HuH-7 (cell line): ENCODE data around the gene NSA2.
"Not testable (repeated sequence)": the region's sequence is repeated elsewhere in the genome, so short reads cannot be mapped to it uniquely, and the experiment has no call there.

Experiments used
- DNase-seq: peaks from one replicate; pipeline ENCODE4 v3.0.0; 2011; ENCODE audit warnings: low spot score

The NSA2 gene

DNA sequence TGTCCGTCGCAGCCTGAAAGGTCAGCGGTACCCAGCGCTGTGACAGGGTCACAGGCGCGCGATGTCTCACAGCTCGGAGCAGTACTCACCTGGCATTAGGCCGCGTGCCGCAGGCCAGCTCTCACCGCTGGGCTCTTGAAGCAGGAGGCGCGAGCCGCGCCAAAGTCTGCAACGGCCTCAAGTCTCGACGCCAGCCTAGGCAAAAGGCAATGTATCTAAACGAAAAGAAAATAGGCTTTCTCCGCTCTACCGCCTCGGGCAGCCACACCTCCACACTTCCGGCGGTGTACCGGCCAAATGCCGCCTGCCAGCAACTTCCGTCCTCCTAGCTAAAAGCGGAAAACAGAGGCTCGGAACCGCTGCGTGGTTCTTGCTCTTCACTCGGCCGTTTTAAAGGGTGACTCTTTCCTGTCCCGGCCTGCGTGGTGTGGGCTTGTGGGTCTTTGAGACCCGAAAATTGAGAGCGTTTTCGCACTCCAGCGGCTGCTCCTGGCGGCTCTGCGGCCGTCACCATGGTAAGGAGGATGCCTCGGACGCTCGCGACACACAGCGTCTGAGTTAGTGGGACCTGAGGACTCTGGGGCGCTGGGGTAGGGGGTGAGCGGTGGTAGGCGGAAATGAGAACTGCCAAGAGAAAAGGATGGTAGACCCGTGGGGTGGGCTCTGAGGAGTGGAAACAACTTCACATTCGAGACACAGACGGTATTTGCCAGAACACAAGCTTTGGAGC, at the start of gene NSA2, which contains the start of gene GFM2:
NSA2 (plus strand) TSS at position 401 of the 730 bp plus-strand sequence; CDS start at position 513, 112 bp downstream.
GFM2 (minus strand) TSS at position 269 of the 730 bp plus-strand sequence. CDS start 3,375 bp downstream, outside the sequence.
- DNase-seq: peak; percentile 32

DNA sequence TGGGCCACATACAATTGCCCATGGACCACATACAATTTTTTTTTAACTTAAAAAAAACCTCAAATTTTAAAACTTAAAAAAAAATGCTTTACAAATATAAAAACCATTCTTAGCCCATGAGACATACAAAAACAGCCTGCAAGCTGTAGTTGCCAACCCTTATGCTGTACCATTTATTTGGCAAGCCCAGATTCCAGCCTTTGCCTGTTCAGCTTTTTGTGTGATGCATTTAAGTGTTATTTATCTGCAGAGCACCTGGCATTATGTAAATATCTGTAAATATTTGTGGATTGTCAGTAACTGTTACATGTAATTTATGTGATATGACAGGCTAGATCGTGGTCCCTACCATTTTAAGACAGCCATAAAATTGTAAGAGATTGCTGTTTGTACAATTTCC, 49.5 kb upstream of the NSA2 start:
- no peak for DNase-seq

DNA sequence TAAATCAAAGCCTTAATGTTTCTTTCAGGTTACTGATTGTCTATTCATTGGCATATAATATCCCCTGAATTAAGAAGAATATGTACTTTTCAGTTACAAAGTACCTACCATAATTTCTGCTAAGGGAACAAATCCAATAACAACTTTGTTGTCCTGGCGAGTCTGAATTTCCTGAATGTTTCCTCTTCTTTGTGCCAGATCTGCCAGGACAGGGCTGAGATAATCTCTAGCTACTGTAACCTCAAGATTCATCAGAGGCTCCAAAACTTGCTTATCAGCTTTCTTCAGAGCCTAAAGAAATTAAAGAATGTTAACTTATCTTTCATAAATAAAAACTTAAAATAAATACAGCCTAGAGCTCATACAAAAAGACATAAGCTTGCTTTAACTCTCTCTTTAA, 44.8 kb upstream of the NSA2 start:
- DNase-seq: no peak

DNA sequence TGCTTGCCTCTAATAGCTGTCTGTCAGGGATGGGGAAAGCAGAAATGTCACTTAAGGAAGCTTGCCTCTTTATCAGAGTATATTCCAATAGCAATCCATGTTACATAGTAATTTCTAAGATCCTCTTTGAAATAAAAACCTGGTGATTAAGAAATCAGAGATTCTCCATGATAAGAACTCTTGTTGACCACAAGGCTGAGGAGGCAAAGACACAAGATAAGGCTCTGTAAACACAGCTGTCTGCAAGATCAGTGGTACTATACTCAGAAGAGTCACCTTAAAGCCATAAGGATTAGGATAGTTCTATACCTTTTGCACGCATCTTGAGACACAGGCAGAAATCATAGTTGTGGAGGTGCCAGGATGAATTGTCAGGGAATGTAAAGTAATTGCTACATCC, 41.7 kb upstream of the NSA2 start:
- DNase-seq: no peak

DNA sequence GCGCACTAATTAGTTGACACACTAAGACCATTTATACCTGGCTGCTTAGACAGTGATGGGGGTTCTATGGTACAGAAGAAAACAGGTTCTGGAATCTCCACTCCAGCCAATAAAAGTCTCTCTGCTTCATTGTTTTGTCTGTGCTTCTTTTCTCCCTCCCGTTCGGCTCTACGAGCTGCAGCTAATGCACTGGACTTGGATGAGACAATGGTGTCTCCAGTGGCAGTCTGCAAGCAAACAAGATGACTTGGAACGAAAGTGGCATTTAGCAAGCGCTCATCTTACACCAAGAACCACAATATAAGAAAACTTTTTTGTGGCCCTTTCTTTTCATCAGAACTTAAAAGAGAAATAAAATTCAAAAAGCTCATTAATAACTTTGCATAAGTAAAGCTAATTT, 30.3 kb upstream of the NSA2 start:
- no peak for DNase-seq

DNA sequence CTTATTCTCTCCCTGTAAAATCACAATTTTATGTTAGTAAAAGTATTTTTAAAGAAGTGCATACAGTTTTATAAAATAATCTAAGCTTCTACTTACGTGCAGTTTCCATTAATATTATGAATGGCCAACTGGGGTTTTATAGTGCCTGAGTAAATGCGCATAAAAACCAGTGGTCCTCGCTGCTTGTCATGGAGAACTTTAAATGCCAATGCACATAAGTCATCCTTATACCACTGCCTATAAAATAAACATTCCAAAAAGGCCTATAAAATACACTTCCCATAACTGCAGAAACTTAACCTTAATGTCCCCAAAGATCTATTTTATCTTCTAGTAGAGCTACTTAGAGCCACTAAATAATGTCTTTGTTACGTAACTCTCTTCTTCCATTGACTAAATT, 28.6 kb upstream of the NSA2 start:
- no peak for DNase-seq

DNA sequence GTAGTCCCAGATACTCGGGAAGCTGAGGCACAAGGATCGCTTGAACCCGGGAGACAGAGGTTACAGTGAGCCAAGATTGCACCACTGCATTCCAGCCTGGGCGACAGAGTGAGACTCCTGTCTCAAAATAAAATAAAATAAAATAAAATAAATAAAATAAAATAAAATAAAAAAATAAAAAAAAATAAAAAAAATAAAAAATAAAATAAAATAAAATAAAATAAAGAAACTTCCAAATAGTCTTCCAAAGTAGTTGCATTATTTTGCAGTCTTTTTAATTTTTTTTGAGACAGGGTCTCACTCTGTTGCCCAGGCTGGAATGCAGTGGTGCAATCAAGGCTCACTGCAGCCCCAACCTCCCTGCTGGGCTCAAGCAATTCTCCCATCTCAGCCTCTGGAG, 18.3 kb upstream of the NSA2 start:
- DNase-seq: not testable (repeated sequence)

DNA sequence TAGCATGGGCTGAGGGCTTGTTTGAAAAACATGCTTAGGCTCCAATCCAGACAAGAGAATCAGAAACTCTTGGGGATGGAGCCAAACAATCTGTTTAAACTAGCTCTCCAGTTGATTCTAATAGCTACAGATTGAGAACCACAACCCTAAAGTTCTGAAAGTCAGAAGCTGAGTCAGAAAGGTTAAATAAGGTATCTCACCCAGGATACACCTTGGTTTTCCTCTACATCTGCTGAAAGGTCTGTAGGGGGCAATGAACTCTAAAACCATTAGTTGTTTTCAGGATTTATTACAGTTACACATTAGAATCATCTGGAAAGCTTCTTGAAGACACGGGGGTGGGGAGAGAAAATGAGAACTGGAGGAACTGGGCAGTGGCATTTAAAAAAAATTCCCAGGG, 5.8 kb upstream of the NSA2 start:
- no peak for DNase-seq

DNA sequence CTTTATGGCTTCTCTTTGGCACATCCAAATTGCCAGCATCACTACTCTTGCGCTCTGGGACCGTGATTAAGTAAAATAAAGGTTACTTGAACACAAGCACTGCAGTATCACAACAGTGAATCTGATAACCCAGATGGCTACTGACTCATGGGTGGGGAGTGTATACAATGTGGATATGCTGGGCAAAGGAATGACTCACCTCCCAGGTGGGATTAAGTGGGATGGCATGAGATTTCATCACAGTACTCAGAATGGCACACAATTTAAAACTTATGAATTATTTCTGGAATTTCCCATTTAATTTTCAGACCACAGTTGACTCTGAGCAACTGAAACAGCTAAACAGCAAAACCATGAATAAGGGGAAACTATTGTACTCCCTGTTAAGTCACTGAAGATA, 4.5 kb upstream of the NSA2 start:
- no peak for DNase-seq

DNA sequence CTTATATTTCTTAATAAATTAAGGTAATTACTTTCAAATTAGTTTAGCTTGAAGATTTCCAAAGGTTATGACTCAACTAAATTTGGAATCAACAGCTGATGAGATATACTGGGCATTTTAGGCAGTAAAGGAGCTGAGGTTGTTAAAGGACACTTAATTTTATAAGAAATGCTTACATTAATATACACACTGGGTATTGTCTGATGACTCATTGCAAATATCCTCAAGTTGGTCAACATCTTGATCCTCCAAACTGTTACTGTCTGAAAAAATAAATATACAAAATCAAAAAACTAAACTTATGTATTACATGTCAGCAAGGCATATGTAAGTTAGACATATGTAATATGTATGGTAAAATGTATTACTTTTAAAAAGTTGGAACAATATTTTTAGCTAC, 3.5 kb upstream of the NSA2 start:
- DNase-seq: no peak

DNA sequence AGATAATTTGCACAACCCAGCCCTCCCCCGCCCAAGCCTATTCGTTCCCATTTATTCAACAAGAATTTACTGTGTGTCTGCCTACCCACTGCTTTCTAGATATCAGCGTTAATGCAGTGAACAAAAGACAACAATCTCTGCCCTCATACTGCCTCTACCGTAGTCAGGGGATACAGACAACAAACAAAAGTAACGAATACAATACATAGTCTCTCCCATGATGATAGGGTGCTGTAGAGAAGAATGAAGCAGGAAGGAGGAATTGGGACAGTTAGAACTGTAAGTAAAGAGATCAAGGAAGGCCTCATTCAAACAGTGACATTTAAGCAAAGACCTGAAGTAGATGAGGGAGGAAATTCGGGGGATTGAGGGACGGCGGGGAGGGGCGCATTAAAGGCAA, 1.8 kb upstream of the NSA2 start:
- DNase-seq: no peak

DNA sequence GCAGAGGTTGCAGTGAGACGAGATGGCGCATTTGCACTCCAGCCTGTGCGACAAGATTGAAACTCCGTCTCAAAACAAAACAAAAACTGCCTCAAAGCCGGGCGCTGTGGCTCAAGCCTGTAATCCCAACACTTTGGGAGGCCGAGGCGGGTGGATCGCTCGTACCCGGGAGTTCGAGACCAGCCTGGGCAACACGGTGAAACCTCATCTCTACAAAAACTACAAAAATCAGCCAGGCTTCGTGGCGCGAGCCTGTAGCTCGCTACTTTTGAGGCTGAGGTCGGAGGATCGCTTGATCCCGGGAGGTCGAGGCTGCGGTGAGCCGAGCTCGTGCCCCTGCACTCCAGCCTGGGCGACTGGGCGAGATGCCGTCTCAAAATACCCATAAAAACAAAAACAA, 1.1 kb upstream of the NSA2 start:
- DNase-seq: no peak

DNA sequence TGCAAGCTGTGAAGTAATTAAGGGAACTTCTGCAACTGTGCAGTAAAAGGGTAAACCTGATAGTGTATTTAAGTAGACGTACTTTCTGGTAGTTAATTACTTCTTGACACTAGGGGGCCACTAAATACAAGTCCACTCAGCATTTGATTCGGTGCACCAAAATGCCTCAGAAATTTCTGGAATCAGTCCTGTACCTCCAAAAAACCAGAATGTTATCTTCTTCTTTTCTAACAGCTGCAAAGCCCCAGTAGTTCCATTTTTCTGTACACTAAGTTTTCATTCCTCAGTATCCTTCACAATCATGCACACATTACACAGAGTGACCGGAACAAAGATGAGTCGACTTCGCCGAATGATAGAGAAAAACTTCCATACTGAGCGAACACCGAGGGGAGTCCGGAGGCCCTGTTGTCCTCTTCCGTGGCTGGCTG, 616 bp upstream of the NSA2 start:
- peak; percentile 5 for DNase-seq

DNA sequence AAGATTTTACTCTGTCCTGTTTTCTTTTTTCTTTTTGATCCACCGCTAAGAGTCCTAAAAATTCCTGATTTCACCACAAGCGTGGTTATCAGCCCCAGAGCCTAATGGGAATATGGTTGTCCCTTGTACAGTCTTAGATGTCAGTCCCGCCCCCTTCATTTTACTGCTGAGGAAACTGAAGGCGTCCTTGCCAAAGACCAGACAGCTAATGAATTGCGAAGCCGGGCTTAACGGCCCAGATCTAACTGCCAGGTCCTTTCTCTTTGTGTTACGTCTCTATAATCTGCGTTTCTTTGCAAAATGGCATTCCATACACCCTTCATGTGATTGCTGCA, 497 bp downstream of the NSA2 start:
- DNase-seq: peak; percentile 6

DNA sequence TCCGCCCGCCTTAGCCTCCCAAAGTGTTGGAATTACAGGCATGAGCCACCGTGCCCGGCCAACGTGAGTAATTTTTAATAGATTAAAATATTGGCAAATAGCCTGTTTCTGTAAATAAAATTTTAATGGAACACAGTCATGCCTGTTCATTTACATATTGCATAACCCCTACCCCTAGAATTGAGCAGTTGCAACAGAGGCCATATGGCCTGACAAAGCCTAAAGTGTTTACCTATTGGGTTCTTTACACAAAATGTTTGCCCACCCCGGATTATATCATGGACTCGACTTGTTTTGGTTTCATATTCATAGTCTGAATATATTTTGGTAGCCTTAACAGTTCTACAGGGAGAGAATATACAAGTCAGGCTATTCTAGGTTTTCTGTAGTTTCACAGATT, 5.3 kb downstream of the NSA2 start:
- DNase-seq: peak; percentile 20

DNA sequence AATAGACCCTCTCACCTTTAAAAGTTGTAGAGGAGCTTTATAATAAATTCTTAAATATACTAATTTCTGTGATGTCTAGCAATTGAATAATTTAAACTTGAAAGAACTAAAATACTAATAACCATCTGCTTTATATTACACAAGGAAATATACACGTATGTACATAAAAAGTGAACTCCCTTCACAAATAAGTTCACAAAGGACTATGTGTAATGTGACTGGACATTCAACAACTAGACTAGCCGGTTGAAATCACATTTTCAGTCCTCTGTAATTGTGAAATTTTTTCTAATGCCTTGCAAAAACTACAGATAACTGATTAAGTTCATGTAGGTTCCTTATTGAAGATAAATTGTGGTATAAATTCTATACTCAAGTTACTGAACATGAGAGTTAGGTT, 11.6 kb downstream of the NSA2 start:
- DNase-seq: no peak

DNA sequence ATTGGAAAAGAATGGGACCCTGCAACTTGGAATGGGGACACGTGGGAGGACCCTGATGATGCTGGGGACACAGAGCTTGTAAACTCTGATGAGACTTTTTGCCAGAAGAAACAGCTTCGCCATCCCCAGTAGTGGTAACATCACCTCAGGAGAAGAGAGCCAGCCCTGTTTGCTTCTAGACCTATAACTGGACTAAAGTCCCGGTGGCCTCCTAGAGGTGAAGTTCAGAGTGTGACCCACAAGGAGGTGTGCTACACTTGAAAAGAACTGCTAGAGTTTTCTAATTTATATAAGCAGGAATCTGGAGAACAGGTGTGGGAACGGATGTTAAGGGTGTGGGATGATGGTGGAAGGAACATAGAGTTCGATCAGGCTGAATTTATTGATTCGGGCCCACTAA, 19.8 kb downstream of the NSA2 start:
- DNase-seq: no peak

DNA sequence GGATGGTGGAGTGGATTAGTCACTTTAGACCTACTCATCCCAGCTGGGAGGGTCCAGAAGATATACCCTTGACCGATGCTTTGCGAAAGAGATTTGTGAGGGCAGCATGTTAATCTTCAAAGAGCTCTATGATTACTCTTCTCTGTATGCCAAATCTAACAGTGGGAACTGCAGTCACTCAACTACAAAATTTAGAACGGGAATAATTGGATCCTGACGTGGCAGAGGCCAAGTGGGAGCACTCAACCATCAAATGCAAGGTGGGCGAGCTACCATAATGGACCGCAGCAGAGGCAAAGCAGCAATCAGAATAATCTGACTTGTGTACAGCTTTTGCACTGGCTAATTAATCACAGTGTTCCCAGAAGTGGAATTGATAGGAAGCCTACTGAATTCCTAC, 20.4 kb downstream of the NSA2 start:
- DNase-seq: no peak

DNA sequence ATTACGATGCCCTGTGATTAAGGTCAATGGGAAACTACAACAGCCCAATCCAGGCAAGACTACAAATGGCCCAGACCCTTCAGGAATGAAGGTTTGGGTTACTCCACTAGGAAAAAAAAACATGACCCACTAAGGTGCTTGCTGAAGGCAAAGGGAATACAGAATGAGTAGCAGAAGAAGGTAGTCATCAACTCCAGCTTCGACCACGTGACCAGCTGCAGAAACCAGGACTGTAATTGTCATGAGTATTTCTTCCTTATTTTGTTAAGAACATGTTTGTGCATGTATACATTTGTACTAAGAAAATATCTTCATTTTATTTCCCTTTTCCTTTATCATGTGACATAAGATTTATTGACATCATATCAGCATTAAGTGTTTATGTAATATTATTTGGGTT, 24.6 kb downstream of the NSA2 start:
- not testable (repeated sequence) for DNase-seq

DNA sequence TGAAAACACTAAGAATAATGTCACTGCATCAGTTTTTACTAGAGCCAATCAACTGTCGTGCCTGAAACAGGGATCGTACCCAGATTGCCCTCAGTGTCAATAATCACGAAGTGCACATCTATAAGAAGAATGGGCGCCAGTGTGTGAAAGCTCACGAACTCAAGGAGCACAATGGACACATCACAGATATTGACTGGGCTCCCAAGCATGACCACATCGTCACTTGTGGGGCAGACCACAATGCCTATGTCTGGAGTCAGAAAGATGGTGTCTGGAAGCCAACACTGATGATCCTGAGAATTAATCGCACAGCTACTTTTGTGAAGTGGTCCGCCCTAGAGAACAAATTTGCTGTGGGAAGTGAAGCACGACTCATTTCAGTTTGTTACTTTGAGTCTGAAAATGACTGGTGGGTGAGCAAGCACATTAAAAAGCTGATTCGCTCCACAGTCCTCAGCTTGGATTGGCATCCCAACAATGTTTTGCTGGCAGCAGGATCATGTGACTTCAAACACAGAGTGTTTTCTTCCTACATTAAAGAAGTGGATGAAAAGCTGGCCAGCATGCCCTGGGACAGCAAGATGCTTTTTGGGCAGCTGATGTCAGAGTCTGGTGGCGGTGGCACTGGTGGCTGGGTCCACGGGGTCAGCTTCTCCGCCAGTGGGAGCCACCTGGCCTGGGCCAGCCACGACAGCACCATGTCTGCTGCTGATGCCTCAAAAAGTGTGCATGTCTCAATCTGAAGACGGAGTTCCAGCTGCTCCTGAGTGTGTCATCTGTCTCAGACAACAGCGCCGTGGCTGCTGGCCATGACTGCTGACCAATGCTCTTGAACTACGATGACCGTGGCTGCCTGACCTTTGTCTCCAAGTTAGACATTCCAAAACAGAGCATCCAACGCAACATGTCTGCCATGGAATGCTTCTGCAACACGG, 32.2 kb downstream of the NSA2 start:
- no peak for DNase-seq

DNA sequence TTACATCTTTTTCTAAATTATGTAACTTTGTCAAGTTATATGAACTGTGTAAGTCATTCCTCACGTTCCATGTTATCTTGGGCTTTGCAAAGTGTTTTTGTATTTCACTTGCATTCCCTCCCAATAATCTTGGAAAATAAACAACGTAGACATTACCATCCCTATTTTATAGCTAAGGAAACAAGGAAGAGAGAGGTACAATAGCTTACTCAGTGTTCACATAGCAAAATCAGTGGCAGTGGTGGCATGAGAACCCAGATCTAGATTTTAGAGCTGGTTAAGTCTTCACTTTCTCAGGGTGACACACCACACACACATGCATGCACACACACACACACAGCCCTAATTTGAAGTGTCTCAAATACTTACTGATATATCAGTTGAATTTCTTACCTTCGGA, 34.1 kb downstream of the NSA2 start:
- DNase-seq: no peak

DNA sequence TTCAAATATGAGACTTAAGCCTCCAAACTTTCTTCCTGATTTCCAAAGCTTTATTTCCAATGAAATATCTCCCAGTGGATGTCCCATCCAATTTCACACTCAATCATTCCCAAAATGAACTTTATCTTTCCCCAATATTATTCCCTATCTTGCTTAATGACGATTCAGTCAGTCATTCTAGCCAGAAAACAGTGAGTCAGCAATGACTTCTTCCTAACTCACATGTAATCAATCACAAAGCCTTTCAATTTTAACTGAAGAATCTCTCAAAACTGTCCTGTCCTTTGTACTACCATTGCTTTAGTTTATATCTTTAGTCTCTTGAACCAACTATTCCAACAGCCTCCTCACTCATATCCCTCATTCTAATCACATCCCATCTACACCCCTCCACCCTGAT, 34.9 kb downstream of the NSA2 start:
- DNase-seq: no peak

DNA sequence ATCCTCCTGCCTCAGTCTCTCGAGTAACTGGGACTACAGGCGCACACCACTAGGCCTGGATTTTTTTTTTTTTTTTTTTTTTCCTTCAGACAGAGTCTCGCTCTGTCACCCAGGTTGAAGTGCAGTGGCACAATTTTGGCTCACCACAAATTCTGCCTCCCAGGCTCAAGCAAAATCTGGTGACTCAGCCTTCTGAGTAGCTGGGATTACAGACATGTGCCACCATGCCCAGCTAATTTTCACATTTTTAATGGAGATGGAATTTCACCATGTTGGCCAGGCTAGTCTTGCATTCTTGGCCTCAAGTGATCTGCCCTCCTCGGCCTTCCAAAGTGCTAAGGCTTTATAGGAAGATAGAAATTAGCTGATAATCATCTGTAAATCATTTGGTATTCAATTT, 43.9 kb downstream of the NSA2 start:
- no peak for DNase-seq
